BE2C (cell line): ENCODE data around the gene RAB10.

Experiments
- DNase-seq: peaks from one replicate; pipeline ENCODE4 v3.0.0-alpha.2; 2020
- H3K27me3 ChIP-seq: fragments of 250-450 bp; sonication (Bioruptor Pico); 2 replicates; pipeline ENCODE4 v1.5.1; 2020; ENCODE audit warnings: mild to moderate bottlenecking
- H3K36me3 ChIP-seq: fragments of 250-450 bp; sonication (Bioruptor Pico); 2 replicates; pipeline ENCODE4 v1.5.1; 2020; ENCODE audit warnings: mild to moderate bottlenecking
- H3K4me1 ChIP-seq: fragments of 250-450 bp; sonication (Bioruptor Pico); 2 replicates; pipeline ENCODE4 v1.5.1; 2020
- H3K4me3 ChIP-seq: 2 replicates; pipeline ENCODE4 v1.5.1; 2011; ENCODE audit warnings: low read depth, low read length
- H3K9me3 ChIP-seq: fragments of 250-450 bp; sonication (Bioruptor Pico); 2 replicates; pipeline ENCODE4 v1.5.1; 2020
- TF ChIP-seq, protein P1 (sequence below): IDR thresholded peaks from 2 replicates; pipeline ENCODE4 v1.5.1; 2012; ENCODE audit warnings: mild to moderate bottlenecking, low read depth, low read length

Gene RAB10

GRCh38 chr2:26174691-26175465 lies 141.0 kb downstream of the RAB10 start:
- no peaks in the 10 kb centered on the region for H3K27me3 ChIP-seq
- H3K36me3 ChIP-seq = no peaks in the 10 kb centered on the region
- no peaks in the 10 kb centered on the region for H3K9me3 ChIP-seq
- DNase-seq = no peak
- H3K4me3 ChIP-seq = no peak overlapping the region
- TF ChIP-seq, protein P1, sequence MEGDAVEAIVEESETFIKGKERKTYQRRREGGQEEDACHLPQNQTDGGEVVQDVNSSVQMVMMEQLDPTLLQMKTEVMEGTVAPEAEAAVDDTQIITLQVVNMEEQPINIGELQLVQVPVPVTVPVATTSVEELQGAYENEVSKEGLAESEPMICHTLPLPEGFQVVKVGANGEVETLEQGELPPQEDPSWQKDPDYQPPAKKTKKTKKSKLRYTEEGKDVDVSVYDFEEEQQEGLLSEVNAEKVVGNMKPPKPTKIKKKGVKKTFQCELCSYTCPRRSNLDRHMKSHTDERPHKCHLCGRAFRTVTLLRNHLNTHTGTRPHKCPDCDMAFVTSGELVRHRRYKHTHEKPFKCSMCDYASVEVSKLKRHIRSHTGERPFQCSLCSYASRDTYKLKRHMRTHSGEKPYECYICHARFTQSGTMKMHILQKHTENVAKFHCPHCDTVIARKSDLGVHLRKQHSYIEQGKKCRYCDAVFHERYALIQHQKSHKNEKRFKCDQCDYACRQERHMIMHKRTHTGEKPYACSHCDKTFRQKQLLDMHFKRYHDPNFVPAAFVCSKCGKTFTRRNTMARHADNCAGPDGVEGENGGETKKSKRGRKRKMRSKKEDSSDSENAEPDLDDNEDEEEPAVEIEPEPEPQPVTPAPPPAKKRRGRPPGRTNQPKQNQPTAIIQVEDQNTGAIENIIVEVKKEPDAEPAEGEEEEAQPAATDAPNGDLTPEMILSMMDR = no peak
- H3K4me1 ChIP-seq = peaks cover 15% of the 10 kb centered on the region

GRCh38 chr2:26175466-26176278 lies 141.8 kb downstream of the RAB10 start:
- no peaks in the 10 kb centered on the region for H3K36me3 ChIP-seq
- TF ChIP-seq, protein P1 = no peak
- H3K4me3 ChIP-seq = no peak overlapping the region
- H3K27me3 ChIP-seq = no peaks in the 10 kb centered on the region
- no peaks in the 10 kb centered on the region for H3K9me3 ChIP-seq
- H3K4me1 ChIP-seq = peaks cover 15% of the 10 kb centered on the region
- DNase-seq = peak; percentile 67

DNA sequence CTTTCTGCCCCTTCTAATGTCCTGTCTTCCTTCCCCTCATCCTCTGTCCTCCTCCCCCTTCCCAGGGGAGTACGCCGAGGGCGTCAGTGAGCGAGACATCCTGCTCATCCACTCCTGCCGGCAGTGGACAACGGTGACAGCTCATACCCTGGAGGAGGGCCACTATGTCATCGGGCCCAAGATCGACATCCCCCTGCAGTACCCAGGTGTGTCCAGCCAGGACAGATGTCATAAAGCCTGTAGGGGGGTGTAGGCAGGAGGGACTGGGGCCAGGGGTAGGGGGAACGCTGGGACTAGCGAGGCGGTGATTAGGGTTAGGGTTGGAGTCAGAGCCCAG lies 142.4 kb downstream of the RAB10 start:
- no peak for DNase-seq
- peaks cover 15% of the 10 kb centered on the region for H3K4me1 ChIP-seq

GRCh38 chr2:26177122-26177521 lies 143.2 kb downstream of the RAB10 start:
- H3K4me1 ChIP-seq = peaks cover 15% of the 10 kb centered on the region
- TF ChIP-seq, protein P1 = no peak
- no peaks in the 10 kb centered on the region for H3K9me3 ChIP-seq
- H3K27me3 ChIP-seq = no peaks in the 10 kb centered on the region
- H3K36me3 ChIP-seq = no peaks in the 10 kb centered on the region
- no peak for DNase-seq
- no peak overlapping the region for H3K4me3 ChIP-seq

More for the DNA sequence above, 142.4 kb downstream of the RAB10 start:
- no peaks in the 10 kb centered on the region for H3K36me3 ChIP-seq
- no peak overlapping the region for H3K4me3 ChIP-seq
- no peaks in the 10 kb centered on the region for H3K27me3 ChIP-seq
- TF ChIP-seq, protein P1 = no peak
- H3K9me3 ChIP-seq = no peaks in the 10 kb centered on the region

DNA sequence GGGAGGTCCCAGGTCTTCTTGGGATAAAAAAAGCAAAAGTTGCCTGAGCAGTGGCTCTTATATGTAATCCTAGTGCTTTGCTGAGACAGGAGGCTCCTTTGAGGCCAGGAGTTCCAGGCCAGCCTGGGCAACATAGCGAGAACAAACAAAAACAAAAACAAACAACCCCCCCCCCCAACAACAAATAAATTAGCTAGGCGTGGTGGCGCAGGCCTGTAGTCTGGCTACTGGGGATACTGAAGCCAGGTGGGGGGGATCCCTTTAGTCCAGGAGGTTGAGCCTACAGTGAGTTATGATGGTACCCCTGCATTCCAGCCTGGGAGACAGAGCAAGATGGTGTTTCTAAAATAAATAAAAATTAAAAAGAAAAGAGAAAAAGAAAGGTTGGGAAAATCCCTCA lies 144.4 kb downstream of the RAB10 start:
- TF ChIP-seq, protein P1 = no peak
- H3K4me1 ChIP-seq = peaks cover 15% of the 10 kb centered on the region
- no peaks in the 10 kb centered on the region for H3K36me3 ChIP-seq
- no peaks in the 10 kb centered on the region for H3K27me3 ChIP-seq
- no peaks in the 10 kb centered on the region for H3K9me3 ChIP-seq
- no peak for DNase-seq
- H3K4me3 ChIP-seq = peak overlapping the region; percentile 62
